ENCODE data around the gene KCNAB1.

- TF ChIP-seq CTCF (conservative IDR thresholded peaks at IDR 0.05; ENCODE audit: low read length) (no peak), EZH2phosphoT487 (IDR thresholded peaks at IDR 0.05; ENCODE audit: borderline replicate concordance, low read depth, low read length) (no peak)
Observed at GRCh38 chr3:156418428-156418827, 298.1 kb downstream of the KCNAB1 start.

All from OCI-LY7 (cell line).